HUES48 (cell line): ENCODE data around the gene MVK.

ENCODE experiments used
- H3K27ac ChIP-seq: one replicate; pipeline ENCODE4 v1.7.0; 2013; ENCODE audit warnings: low read depth, low read length, inconsistent platforms
- H3K27me3 ChIP-seq: 2 replicates; pipeline ENCODE4 v1.6.1; 2013; ENCODE audit warnings: mild to moderate bottlenecking, low read length; ENCODE audit not compliant: control insufficient read depth, insufficient read depth
- H3K36me3 ChIP-seq: 2 replicates; pipeline ENCODE4 v1.6.1; 2013; ENCODE audit warnings: low read length; ENCODE audit not compliant: control insufficient read depth, insufficient read depth
- H3K4me1 ChIP-seq: 2 replicates; pipeline ENCODE4 v1.6.1; 2013; ENCODE audit warnings: mild to moderate bottlenecking, low read length; ENCODE audit not compliant: control insufficient read depth, insufficient read depth
- H3K4me3 ChIP-seq: 2 replicates; pipeline ENCODE4 v1.5.1; 2013; ENCODE audit warnings: mild to moderate bottlenecking, low read depth, low read length
- H3K9ac ChIP-seq: 2 replicates; pipeline ENCODE4 v1.6.1; 2013; ENCODE audit warnings: mild to moderate bottlenecking, low read depth, low read length, moderate library complexity
- H3K9me3 ChIP-seq: 2 replicates; pipeline ENCODE4 v1.6.1; 2013; ENCODE audit warnings: low read length; ENCODE audit not compliant: control insufficient read depth, insufficient read depth

Gene MVK

DNA sequence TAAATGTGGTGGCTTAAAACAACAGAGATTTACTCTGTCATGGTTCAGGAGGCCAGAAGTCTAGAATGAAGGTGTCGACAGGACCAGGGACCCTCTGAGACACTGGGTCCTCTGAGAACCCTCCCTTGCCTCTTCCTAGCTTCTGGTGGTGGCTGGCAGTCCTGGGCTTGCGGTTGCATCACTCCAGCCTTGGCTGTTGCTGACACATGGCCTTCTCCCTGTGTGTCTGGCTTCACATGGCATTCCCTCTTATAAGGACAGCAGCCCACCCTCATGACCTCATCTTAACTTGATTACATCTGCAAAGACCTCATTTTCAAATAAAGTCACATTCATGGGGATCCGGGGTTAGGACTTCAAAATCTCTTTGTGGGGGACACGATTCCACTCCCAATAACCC is 36.9 kb downstream of the MVK start:
- Histone ChIP-seq H3K4me1 (peaks cover 23% of the 10 kb centered on the region), H3K27me3 (no peaks in the 10 kb centered on the region), H3K27ac (no peak overlapping the region), H3K4me3 (no peak overlapping the region), H3K9me3 (no peaks in the 10 kb centered on the region), H3K9ac (no peak overlapping the region), H3K36me3 (no peaks in the 10 kb centered on the region)

GRCh38 chr12:109611223-109611622 is 37.6 kb downstream of the MVK start:
- no peak overlapping the region for H3K9ac ChIP-seq
- H3K4me1 ChIP-seq: peaks cover 22% of the 10 kb centered on the region
- H3K27ac ChIP-seq: no peak overlapping the region
- H3K9me3 ChIP-seq: no peaks in the 10 kb centered on the region
- no peak overlapping the region for H3K4me3 ChIP-seq
- H3K36me3 ChIP-seq: no peaks in the 10 kb centered on the region
- no peaks in the 10 kb centered on the region for H3K27me3 ChIP-seq

- Histone ChIP-seq H3K9ac (no peak overlapping the region), H3K9me3 (no peaks in the 10 kb centered on the region), H3K36me3 (no peaks in the 10 kb centered on the region), H3K27me3 (no peaks in the 10 kb centered on the region), H3K4me3 (no peak overlapping the region), H3K4me1 (peaks cover 14% of the 10 kb centered on the region), H3K27ac (no peak overlapping the region)
Observed at GRCh38 chr12:109612003-109612402, 38.4 kb downstream of the MVK start.

DNA sequence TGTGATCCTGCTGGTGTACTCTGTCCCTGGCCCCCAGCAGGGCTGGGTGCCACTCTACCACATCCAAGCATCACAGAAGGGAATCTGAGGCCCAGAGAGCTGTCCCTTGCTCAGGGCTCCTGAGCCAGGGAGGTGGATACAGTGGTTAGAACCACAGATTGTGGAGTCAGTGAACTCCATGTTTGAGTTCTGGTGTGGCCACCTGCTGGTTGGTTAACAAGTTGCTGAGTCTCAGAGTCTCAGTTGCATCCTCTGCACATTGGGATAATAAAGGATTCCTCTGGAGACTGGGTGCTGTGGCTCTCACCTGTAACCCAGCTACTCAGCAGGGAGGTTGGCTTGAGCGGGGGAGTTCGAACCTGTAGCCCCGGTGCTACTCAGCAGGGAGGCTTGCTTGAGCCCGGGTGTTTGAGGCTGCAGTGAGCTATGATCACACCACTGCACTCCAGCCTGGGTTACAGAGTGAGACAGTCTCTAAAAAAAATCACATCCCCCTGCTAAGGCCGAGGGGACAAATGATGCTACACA is 39.4 kb downstream of the MVK start:
- Histone ChIP-seq H3K4me1 (peaks cover 12% of the 10 kb centered on the region; the same call in 1 of the 2 replicates), H3K4me3 (no peak overlapping the region), H3K27me3 (no peaks in the 10 kb centered on the region), H3K9ac (no peak overlapping the region), H3K36me3 (no peaks in the 10 kb centered on the region), H3K9me3 (no peaks in the 10 kb centered on the region), H3K27ac (no peak overlapping the region)

DNA sequence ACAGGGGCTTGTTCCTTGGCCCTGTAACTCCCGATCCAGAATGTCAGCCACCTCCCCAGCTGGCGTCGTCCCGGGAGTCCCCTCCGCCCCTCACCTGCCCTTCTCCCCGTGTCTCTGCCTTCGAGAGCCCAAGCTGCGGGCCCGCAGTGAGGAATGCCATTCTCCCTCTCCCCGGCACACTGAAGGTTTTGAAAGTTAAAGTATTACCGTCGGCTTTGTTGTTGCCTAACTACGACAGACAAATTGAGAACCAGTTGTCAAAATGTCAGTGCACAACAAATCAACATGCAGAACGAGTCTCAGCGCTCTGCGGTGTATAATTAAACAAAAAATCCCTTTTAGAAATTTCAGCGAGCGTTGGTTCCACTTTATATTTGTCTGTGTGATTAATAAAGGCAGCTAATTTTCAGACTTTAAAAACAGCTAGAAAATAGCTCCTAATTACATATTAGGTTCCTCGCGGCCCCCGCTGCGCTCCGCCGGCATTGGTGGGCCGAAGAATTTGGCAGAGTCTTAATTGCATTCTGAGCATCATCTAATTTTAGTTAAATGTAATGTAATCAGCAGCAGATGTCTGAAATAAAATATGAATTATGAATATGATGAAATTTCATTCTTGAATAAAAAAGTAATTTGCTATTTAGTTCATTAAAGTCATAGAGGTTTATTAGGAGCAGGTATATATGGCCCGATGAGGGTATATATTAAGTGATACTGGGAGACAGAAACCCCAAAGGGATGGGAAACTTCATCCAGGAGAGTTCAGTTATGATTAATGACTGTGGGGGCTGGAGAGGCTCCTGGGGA is 40.3 kb downstream of the MVK start:
- Histone ChIP-seq H3K9ac (no peak overlapping the region), H3K27ac (no peak overlapping the region), H3K36me3 (no peaks in the 10 kb centered on the region), H3K4me1 (peaks cover 12% of the 10 kb centered on the region; the same call in 1 of the 2 replicates), H3K4me3 (no peak overlapping the region), H3K27me3 (no peaks in the 10 kb centered on the region), H3K9me3 (no peaks in the 10 kb centered on the region)

- no peaks in the 10 kb centered on the region for H3K36me3 ChIP-seq
- no peaks in the 10 kb centered on the region for H3K9me3 ChIP-seq
- H3K27me3 ChIP-seq: no peaks in the 10 kb centered on the region
- no peak overlapping the region for H3K9ac ChIP-seq
- no peak overlapping the region for H3K27ac ChIP-seq
- no peak overlapping the region for H3K4me3 ChIP-seq
- peaks cover 12% of the 10 kb centered on the region; the same call in 1 of the 2 replicates for H3K4me1 ChIP-seq
Observed at GRCh38 chr12:109615556-109616229, 42.1 kb downstream of the MVK start.

DNA sequence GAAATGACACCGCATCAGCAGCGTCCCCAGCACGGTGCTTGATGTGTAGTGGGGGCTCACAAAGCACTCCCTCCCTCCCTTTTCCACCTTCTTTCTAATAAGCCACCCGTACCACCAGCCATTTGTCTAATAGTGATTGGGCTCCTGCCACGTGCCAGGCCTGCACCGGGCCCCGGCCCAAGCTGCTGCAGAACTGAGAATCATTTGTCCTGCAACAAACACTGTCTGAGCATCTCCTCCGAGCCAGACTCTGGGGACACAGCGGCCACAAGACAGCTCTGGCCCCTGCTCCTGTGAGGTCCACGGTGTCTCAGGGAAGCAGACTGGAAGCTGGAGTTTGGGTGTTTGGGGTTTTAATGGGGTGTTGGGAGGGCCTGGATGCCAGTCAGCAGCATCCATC is 43.9 kb downstream of the MVK start:
- Histone ChIP-seq H3K27ac (no peak overlapping the region), H3K36me3 (no peaks in the 10 kb centered on the region), H3K9me3 (no peaks in the 10 kb centered on the region), H3K27me3 (no peaks in the 10 kb centered on the region), H3K9ac (no peak overlapping the region), H3K4me1 (peaks cover 12% of the 10 kb centered on the region; the same call in 1 of the 2 replicates), H3K4me3 (no peak overlapping the region)

GRCh38 chr12:109618082-109618481 is 44.5 kb downstream of the MVK start:
- Histone ChIP-seq H3K9me3 (no peaks in the 10 kb centered on the region), H3K4me3 (no peak overlapping the region), H3K27ac (no peak overlapping the region), H3K4me1 (peaks cover 7% of the 10 kb centered on the region; the same call in 1 of the 2 replicates), H3K27me3 (no peaks in the 10 kb centered on the region), H3K9ac (no peak overlapping the region), H3K36me3 (no peaks in the 10 kb centered on the region)

GRCh38 chr12:109619002-109619604 is 45.5 kb downstream of the MVK start:
- no peak overlapping the region for H3K4me3 ChIP-seq
- H3K36me3 ChIP-seq: no peaks in the 10 kb centered on the region
- H3K4me1 ChIP-seq: no peaks in the 10 kb centered on the region
- H3K9me3 ChIP-seq: no peaks in the 10 kb centered on the region
- no peak overlapping the region for H3K9ac ChIP-seq
- H3K27me3 ChIP-seq: no peaks in the 10 kb centered on the region
- H3K27ac ChIP-seq: no peak overlapping the region

DNA sequence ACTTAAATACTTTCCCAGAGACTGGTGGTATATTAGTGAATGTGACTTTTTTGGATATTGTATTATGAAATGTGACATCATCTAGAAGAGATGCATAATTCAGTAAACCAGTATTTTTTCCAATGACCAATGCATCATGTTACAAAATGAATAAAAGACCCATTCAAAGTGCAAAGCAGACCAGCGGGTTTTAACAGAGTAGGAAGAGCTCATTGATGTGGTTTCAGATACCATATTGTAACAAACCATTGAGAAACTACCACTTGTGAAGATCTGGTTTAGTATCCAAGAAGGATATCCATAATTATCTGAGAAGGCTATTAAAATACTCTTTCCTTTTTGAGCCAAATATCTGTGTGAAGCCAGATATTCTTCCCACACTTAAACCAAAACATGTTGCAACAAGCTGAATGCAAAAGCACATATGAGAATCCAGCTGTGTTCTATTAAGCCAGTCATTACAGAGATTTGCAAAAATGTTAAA is 47.7 kb downstream of the MVK start:
- Histone ChIP-seq H3K27me3 (no peaks in the 10 kb centered on the region), H3K36me3 (no peaks in the 10 kb centered on the region), H3K27ac (no peak overlapping the region), H3K4me3 (no peak overlapping the region), H3K9me3 (no peaks in the 10 kb centered on the region), H3K4me1 (no peaks in the 10 kb centered on the region), H3K9ac (no peak overlapping the region)
